GM23338 (cell line): ENCODE measurements around the gene PNMA5. TPM values are rescaled to one million over a fixed set of nuclear protein-coding genes. Genes with fewer than 3 reads are reported as not detected.

Experiments
- ATAC-seq: fragments of 200-7000 bp; cut with Tn5 transposase; 3 replicates; pipeline ENCODE4 v1.9.1; 2020
- DNase-seq: peaks from one replicate; pipeline ENCODE4 v3.0.0-alpha.2; 2015; ENCODE audit warnings: low spot score
- H2AFZ ChIP-seq: fragments of 200-600 bp; sonication (generic); 2 replicates; pipeline ENCODE4 v1.8.0; 2016; ENCODE audit warnings: antibody characterized with exemption, mild to moderate bottlenecking, moderate library complexity
- H3F3A ChIP-seq: fragments of 200-600 bp; sonication (generic); replicated peaks from 2 replicates; pipeline ENCODE4 v1.8.0; 2017; ENCODE audit warnings: antibody characterized with exemption, mixed run types, low read depth
- H3K27ac ChIP-seq: fragments of 200-600 bp; sonication (generic); 2 replicates; pipeline ENCODE4 v1.6.1; 2016; ENCODE audit warnings: low read depth
- H3K27me3 ChIP-seq: fragments of 200-600 bp; sonication (generic); 2 replicates; pipeline ENCODE4 v1.8.0; 2016; ENCODE audit warnings: mild to moderate bottlenecking, mixed run types, moderate library complexity; ENCODE audit not compliant: insufficient read depth
- H3K36me3 ChIP-seq: fragments of 200-600 bp; sonication (generic); 2 replicates; pipeline ENCODE4 v1.8.0; 2016; ENCODE audit warnings: mild to moderate bottlenecking; ENCODE audit not compliant: insufficient read depth
- H3K4me1 ChIP-seq: fragments of 200-600 bp; sonication (generic); 2 replicates; pipeline ENCODE4 v1.8.0; 2016; ENCODE audit warnings: mild to moderate bottlenecking, moderate library complexity; ENCODE audit not compliant: insufficient read depth
- H3K4me2 ChIP-seq: fragments of 200-600 bp; sonication (generic); 2 replicates; pipeline ENCODE4 v1.7.1; 2017; ENCODE audit warnings: mixed run types
- H3K4me3 ChIP-seq: fragments of 200-600 bp; sonication (generic); 2 replicates; pipeline ENCODE4 v1.6.1; 2016; ENCODE audit warnings: mixed run types
- H3K79me2 ChIP-seq: fragments of 200-600 bp; sonication (generic); replicated peaks from 2 replicates; pipeline ENCODE4 v1.8.0; 2017; ENCODE audit warnings: mild to moderate bottlenecking; ENCODE audit not compliant: insufficient read depth
- H3K9me2 ChIP-seq: fragments of 200-600 bp; sonication (generic); 2 replicates; pipeline ENCODE4 v1.8.0; 2017; ENCODE audit not compliant: insufficient read depth
- H4K20me1 ChIP-seq: fragments of 200-600 bp; sonication (generic); replicated peaks from 2 replicates; pipeline ENCODE4 v1.8.0; 2017; ENCODE audit warnings: mild to moderate bottlenecking; ENCODE audit not compliant: insufficient read depth
- H3K27ac Mint-ChIP-seq: 2 replicates; pipeline ENCODE4 v1.8.0; 2020; ENCODE audit warnings: inconsistent platforms, mild to moderate bottlenecking, moderate library complexity, mixed read lengths
- H3K27me3 Mint-ChIP-seq: 3 replicates; pipeline ENCODE4 v1.8.0; 2022; ENCODE audit warnings: low read depth, mild to moderate bottlenecking, moderate library complexity, mixed read lengths, inconsistent platforms; ENCODE audit not compliant: insufficient read depth, poor library complexity
- H3K36me3 Mint-ChIP-seq: 3 replicates; pipeline ENCODE4 v1.8.0; 2021; ENCODE audit warnings: low read depth, mild to moderate bottlenecking, inconsistent platforms, moderate library complexity, mixed read lengths
- H3K4me1 Mint-ChIP-seq: 3 replicates; pipeline ENCODE4 v1.8.0; 2020; ENCODE audit warnings: mild to moderate bottlenecking, inconsistent platforms, mixed read lengths
- H3K4me3 Mint-ChIP-seq: 3 replicates; pipeline ENCODE4 v1.8.0; 2021; ENCODE audit warnings: moderate library complexity, mild to moderate bottlenecking, inconsistent platforms, mixed read lengths
- H3K9me3 Mint-ChIP-seq: 3 replicates; pipeline ENCODE4 v1.8.0; 2020; ENCODE audit warnings: moderate library complexity, mild to moderate bottlenecking, inconsistent platforms, mixed read lengths
- CREB1 ChIP-seq: fragments of 250-450 bp; sonication (Bioruptor Pico); IDR thresholded peaks from 2 replicates; pipeline ENCODE4 v1.5.0; 2020; ENCODE audit warnings: low read depth, mild to moderate bottlenecking, moderate library complexity
- CTCF ChIP-seq, 2 experiments: fragments of 200-600 bp in 1 of 2; sonication (generic) in 1 of 2; conservative IDR thresholded peaks; 2 replicates each; pipeline versions ENCODE4 v1.5.1 to v1.6.1; 2016 to 2017; ENCODE audit warnings: antibody characterized with exemption in 2 of 2, low read depth in 2 of 2, mild to moderate bottlenecking in 2 of 2, moderate library complexity in 1 of 2
- ETS1 ChIP-seq: IDR thresholded peaks from 2 replicates; pipeline ENCODE4 v1.6.1; 2016; ENCODE audit warnings: antibody characterized with exemption
- EZH2 ChIP-seq: fragments of 200-600 bp; sonication (generic); IDR thresholded peaks from one replicate; pipeline ENCODE4 v1.8.0; 2017; ENCODE audit warnings: antibody characterized with exemption, mild to moderate bottlenecking, low read depth; ENCODE audit not compliant: unreplicated experiment
- EZH2phosphoT487 ChIP-seq: fragments of 200-600 bp; sonication (generic); IDR thresholded peaks from one replicate; pipeline ENCODE4 v1.8.1; 2018; ENCODE audit warnings: antibody characterized with exemption; ENCODE audit not compliant: unreplicated experiment
- JUNB ChIP-seq: IDR thresholded peaks from one replicate; pipeline ENCODE4 v1.6.1; 2016; ENCODE audit warnings: antibody characterized with exemption; ENCODE audit not compliant: unreplicated experiment
- NANOG ChIP-seq: IDR thresholded peaks from 2 replicates; pipeline ENCODE4 v1.6.1; 2016; ENCODE audit warnings: antibody characterized with exemption, borderline replicate concordance
- POLR2AphosphoS5 ChIP-seq: IDR thresholded peaks from 2 replicates; pipeline ENCODE4 v1.6.1; 2016; ENCODE audit warnings: antibody characterized with exemption, low read depth
- REST ChIP-seq: IDR thresholded peaks from one replicate; pipeline ENCODE4 v1.6.1; 2018; ENCODE audit warnings: antibody characterized with exemption; ENCODE audit not compliant: unreplicated experiment
- ZNF114 ChIP-seq: fragments of 250-450 bp; sonication (Bioruptor Pico); IDR thresholded peaks from 2 replicates; pipeline ENCODE4 v1.5.0; 2020; ENCODE audit warnings: mild to moderate bottlenecking, moderate library complexity
- ZNF331 ChIP-seq: fragments of 250-450 bp; sonication (Bioruptor Pico); IDR thresholded peaks from 2 replicates; pipeline ENCODE4 v1.5.0; 2020; ENCODE audit warnings: low read depth, mild to moderate bottlenecking, moderate library complexity
- polyA plus RNA-seq: library from polyadenylated mRNA; unstranded; fragments of >200 nt; fragmentation: Nextera tagmentation; extraction: Ambion mirVana; gene quantifications from 2 replicates; pipeline ENCODE4 v1.2.1, GENCODE V29; 2016
- total RNA-seq: library from RNA; depleted of rRNA; stranded (reverse); fragments of >200 nt; shearing (Covaris generic); gene quantifications from 2 replicates; pipeline ENCODE4 v1.2.3, GENCODE V29; 2014; rRNA removed

PNMA5 gene
- total and polyA plus RNA-seq, 2 experiments from 2014 or later: 0.24 to 0.49 TPM

- no peak overlapping the region for H3K27ac Mint-ChIP-seq
- peak overlapping the region; percentile 63 for H3K4me3 ChIP-seq
- peak; percentile 59 for TF ChIP-seq POLR2AphosphoS5
- TF ChIP-seq ZNF331: no peak
- TF ChIP-seq CTCF (conservative IDR thresholded peaks at IDR 0.05; ENCODE audit: low read depth in 2 of 2): peak; percentile 53 to 78
- no peak for TF ChIP-seq REST
- TF ChIP-seq CREB1 (CRISPR knock-in tag): peak; percentile 45; the same call in 1 of the 2 replicates
- no peak for TF ChIP-seq ZNF114
- TF ChIP-seq EZH2phosphoT487: no peak
- TF ChIP-seq ETS1: no peak; the same call in 1 of the 2 replicates
- no peak for TF ChIP-seq EZH2
- TF ChIP-seq NANOG: no peak
- no peak for TF ChIP-seq JUNB
- H3K27me3 Mint-ChIP-seq: peaks cover 1% of the 10 kb centered on the region
- no peaks in the 10 kb centered on the region for H4K20me1 ChIP-seq
- ATAC-seq: peak; percentile 82
- 0 out of 3 replicates have a peak, but pooled peaks cover 2% of the 10 kb centered on the region for H3K36me3 Mint-ChIP-seq
- peak; percentile 89 for DNase-seq
- no peaks in the 10 kb centered on the region for H3K9me2 ChIP-seq
- H3K27ac ChIP-seq: no peak overlapping the region
- H3F3A ChIP-seq: no peaks in the 10 kb centered on the region
- H3K36me3 ChIP-seq: no peaks in the 10 kb centered on the region
- peak overlapping the region; percentile 84 for H3K4me3 Mint-ChIP-seq
- H3K9me3 Mint-ChIP-seq: no peaks in the 10 kb centered on the region
- H3K27me3 ChIP-seq: no peaks in the 10 kb centered on the region
- no peaks in the 10 kb centered on the region for H3K79me2 ChIP-seq
- H2AFZ ChIP-seq: no peak overlapping the region
- H3K4me1 ChIP-seq: no peaks in the 10 kb centered on the region
- peaks cover 6% of the 10 kb centered on the region for H3K4me1 Mint-ChIP-seq
- peak overlapping the region; percentile 79 for H3K4me2 ChIP-seq
These were observed 52.4 kb downstream of the PNMA5 start for GRCh38 chrX:152941328-152942076.

Other genes with a start within 250 kb of the PNMA5 start
- gene MAGEA2, start 240.3 kb downstream of the PNMA5 start, total RNA-seq: 0.50 and 5.5 TPM in 2 replicates
- gene MAGEA2, start 240.3 kb downstream of the PNMA5 start, polyA plus RNA-seq: 0.83 and 1.5 TPM in 2 replicates
- not detected in 2 replicates for gene CSAG3, start 234.9 kb downstream of the PNMA5 start, total RNA-seq
- 3.2 and 4.8 TPM in 2 replicates for gene CSAG3, start 234.9 kb downstream of the PNMA5 start, polyA plus RNA-seq
- 0.35 TPM in 1 of 2 replicates, not detected in the other for gene MAGEA6, start 224.4 kb downstream of the PNMA5 start, total RNA-seq
- 0.30 TPM in 1 of 2 replicates, not detected in the other for gene MAGEA6, start 224.4 kb downstream of the PNMA5 start, polyA plus RNA-seq
- gene CETN2, start 163.4 kb downstream of the PNMA5 start, total RNA-seq: 20.4 and 23.9 TPM in 2 replicates
- 53.4 and 53.7 TPM in 2 replicates for gene CETN2, start 163.4 kb downstream of the PNMA5 start, polyA plus RNA-seq
- gene NSDHL, start 163.1 kb downstream of the PNMA5 start, total RNA-seq: 32.0 and 34.3 TPM in 2 replicates
- 28.2 and 32.4 TPM in 2 replicates for gene NSDHL, start 163.1 kb downstream of the PNMA5 start, polyA plus RNA-seq
- 5.9 and 7.8 TPM in 2 replicates for gene ZNF185, start 96.0 kb downstream of the PNMA5 start, total RNA-seq
- gene ZNF185, start 96.0 kb downstream of the PNMA5 start, polyA plus RNA-seq: 2.7 and 2.9 TPM in 2 replicates
- gene PNMA3, start 62.4 kb upstream of the PNMA5 start, total RNA-seq: 5.7 and 8.5 TPM in 2 replicates
- gene PNMA3, start 62.4 kb upstream of the PNMA5 start, polyA plus RNA-seq: 2.5 and 3.4 TPM in 2 replicates
- gene PNMA6A, start 78.3 kb upstream of the PNMA5 start, total RNA-seq: 6.6 and 7.1 TPM in 2 replicates
- 2.4 and 2.9 TPM in 2 replicates for gene PNMA6A, start 78.3 kb upstream of the PNMA5 start, polyA plus RNA-seq
- not detected in 2 replicates for gene MAGEA1, start 185.2 kb upstream of the PNMA5 start, total RNA-seq
- gene MAGEA1, start 185.2 kb upstream of the PNMA5 start, polyA plus RNA-seq: not detected in 2 replicates